Motor neuron (in vitro differentiated cells): ENCODE measurements around the gene SIK3. TPM values are rescaled to one million over a fixed set of nuclear protein-coding genes. Genes with fewer than 3 reads are reported as not detected.
A peak's percentile ranks its signal among the peaks of the same experiment; 100 is the strongest.

Source experiments
- ATAC-seq, 8 experiments: fragments of 200-7000 bp; cut with Tn5 transposase; replicated peaks in 6 of 8; 2 replicates each; pipeline ENCODE4 v1.8.0; 2021; ENCODE audit warnings: mild to moderate bottlenecking in 8 of 8, moderate library complexity in 8 of 8
- H3K27ac ChIP-seq, 2 donors: fragments of 250-450 bp; sonication (Bioruptor Pico); 2 replicates each; pipeline ENCODE4 v1.9.0; 2021; ENCODE audit warnings: antibody characterized with exemption in 2 of 2, mild to moderate bottlenecking in 2 of 2, moderate library complexity in 1 of 2
- H3K4me1 ChIP-seq, 2 donors: fragments of 250-450 bp; sonication (Bioruptor Pico); replicated peaks in 1 of 2; 2 replicates each; pipeline ENCODE4 v1.6.1; 2021; ENCODE audit warnings: antibody characterized with exemption in 2 of 2, mild to moderate bottlenecking in 2 of 2, moderate library complexity in 1 of 2
- H3K4me3 ChIP-seq, 5 donors: fragments of 250-450 bp; sonication (Bioruptor Pico); 2 replicates each; pipeline ENCODE4 v1.9.0; 2021; ENCODE audit warnings: antibody characterized with exemption in 5 of 5, mild to moderate bottlenecking in 5 of 5, moderate library complexity in 4 of 5
- WGBS, 10 experiments: fragments of 450-650 bp; shearing (Covaris generic); methylation state at CpG; one replicate each; pipeline ENCODE4 v1.0.0; 2022; 5-methylcytosine and 5-hydroxymethylcytosine counted together
- in situ Hi-C, 9 experiments: fragments of 400-800 bp; cut with MboI; loops; one replicate each; pipeline ENCODE4 v1.15.0; 2021; ENCODE audit warnings: low sequenced_read_pairs in 9 of 9, low pct_unique_long_range_greater_than_20kb in 2 of 9; ENCODE audit not compliant: unreplicated experiment in 9 of 9
- total RNA-seq, 8 experiments: library from RNA; unstranded; fragments of 300-600 nt; gene quantifications; 2 replicates each; pipeline versions ENCODE4 v1.2.3 to v1.2.4, GENCODE V29; 2022

Gene SIK3
- total RNA-seq, 8 experiments from 2014 or later: 12.7 to 34.3 (median 16.5) TPM

GRCh38 chr11:116874251-116874650 is 224.0 kb downstream of the SIK3 start:
- 67 to 100% (median 100%) methylated on average over 1 to 2 of the region's 2 CpGs; no CpG with 5 or more reads in 2 of the 10 experiments for WGBS, 10 experiments
- in situ Hi-C loops: loop anchor here in 3 of 9 experiments (10.0 kb wide), 1 partner anchor 231 kb away; no protein-coding TSS in a partner anchor
- Histone ChIP-seq H3K27ac (no peak overlapping the region), H3K4me1 (no peaks in the 10 kb centered on the region), H3K4me3 (no peak overlapping the region)
- no peak for ATAC-seq

GRCh38 chr11:116873381-116873780 is 224.8 kb downstream of the SIK3 start:
- Histone ChIP-seq H3K27ac (no peak overlapping the region), H3K4me3 (no peak overlapping the region), H3K4me1 (no peaks in the 10 kb centered on the region)
- WGBS, 10 experiments: 57 to 100% (median 100%) methylated on average over 1 to 3 of the region's 11 CpGs; no CpG with 5 or more reads in 5 of the 10 experiments
- in situ Hi-C loops: loop anchor here in 3 of 9 experiments (10.0 kb wide), 1 partner anchor 231 kb away; no protein-coding TSS in a partner anchor
- no peak for ATAC-seq

- in situ Hi-C loops: loop anchor here in 3 of 9 experiments (10.0 kb wide), 1 partner anchor 234 kb away; no protein-coding TSS in a partner anchor
- Histone ChIP-seq H3K4me1 (no peaks in the 10 kb centered on the region), H3K4me3 (no peak overlapping the region), H3K27ac (no peak overlapping the region)
- peak in 2 of 8 experiments; percentile 99 to 100 for ATAC-seq
- 0 to 100% (median 69%) methylated on average over 1 to 3 of the region's 3 CpGs; no CpG with 5 or more reads in 1 of the 10 experiments for WGBS, 10 experiments
Observed at GRCh38 chr11:116871248-116871647, 227.0 kb downstream of the SIK3 start.

- H3K4me3 ChIP-seq: no peak overlapping the region
- no peak for ATAC-seq
- in situ Hi-C loops: loop anchor here in 3 of 9 experiments (10.0 kb wide), 1 partner anchor 235 kb away; no protein-coding TSS in a partner anchor
- no peak overlapping the region for H3K27ac ChIP-seq
- WGBS, 10 experiments: 67 to 100% (median 100%) methylated on average over 1 to 2 of the region's 3 CpGs; no CpG with 5 or more reads in 4 of the 10 experiments
- no peaks in the 10 kb centered on the region for H3K4me1 ChIP-seq
Observed at GRCh38 chr11:116870054-116870453, 228.2 kb downstream of the SIK3 start.

GRCh38 chr11:116869610-116870009 is 228.6 kb downstream of the SIK3 start:
- in situ Hi-C loops: loop anchor here in 3 of 9 experiments (10.0 kb wide), 1 partner anchor 235 kb away; no protein-coding TSS in a partner anchor
- Histone ChIP-seq H3K4me3 (no peak overlapping the region), H3K27ac (no peak overlapping the region), H3K4me1 (no peaks in the 10 kb centered on the region)
- 81 to 100% (median 100%) methylated on average over 1 to 4 of the region's 4 CpGs; no CpG with 5 or more reads in 1 of the 10 experiments for WGBS, 10 experiments
- peak in 1 of 8 experiments; percentile 46 for ATAC-seq

- Histone ChIP-seq H3K27ac (no peak overlapping the region), H3K4me1 (no peaks in the 10 kb centered on the region), H3K4me3 (no peak overlapping the region)
- in situ Hi-C loops: no loop called here
- WGBS, 10 experiments: 20 to 100% (median 92%) methylated on average over 1 to 3 of the region's 3 CpGs; no CpG with 5 or more reads in 1 of the 10 experiments
- ATAC-seq: no peak
Observed at GRCh38 chr11:116868066-116868465, 230.2 kb downstream of the SIK3 start.

GRCh38 chr11:116867619-116868018 is 230.6 kb downstream of the SIK3 start:
- Histone ChIP-seq H3K4me1 (no peaks in the 10 kb centered on the region), H3K27ac (no peak overlapping the region), H3K4me3 (no peak overlapping the region)
- 98 to 100% (median 99%) methylated on average over 2 to 11 of the region's 11 CpGs; no CpG with 5 or more reads in 4 of the 10 experiments for WGBS, 10 experiments
- in situ Hi-C loops: no loop called here
- no peak for ATAC-seq

- Histone ChIP-seq H3K27ac (no peak overlapping the region), H3K4me3 (no peak overlapping the region), H3K4me1 (no peaks in the 10 kb centered on the region)
- 42 to 100% (median 92%) methylated on average over 1 to 6 of the region's 6 CpGs for WGBS, 10 experiments
- in situ Hi-C loops: no loop called here
- ATAC-seq: no peak
Observed at GRCh38 chr11:116866804-116867455, 231.3 kb downstream of the SIK3 start.

GRCh38 chr11:116865696-116866095 is 232.5 kb downstream of the SIK3 start:
- WGBS, 10 experiments: 0 to 100% (median 80%) methylated on average over 1 of the region's 1 CpG; no CpG with 5 or more reads in 3 of the 10 experiments
- ATAC-seq: no peak
- in situ Hi-C loops: no loop called here
- no peak overlapping the region for H3K27ac ChIP-seq
- H3K4me3 ChIP-seq: no peak overlapping the region
- no peaks in the 10 kb centered on the region for H3K4me1 ChIP-seq

- in situ Hi-C loops: no loop called here
- Histone ChIP-seq H3K4me3 (no peak overlapping the region), H3K27ac (no peak overlapping the region), H3K4me1 (no peaks in the 10 kb centered on the region)
- no peak for ATAC-seq
- 0 to 100% (median 82%) methylated on average over 1 to 5 of the region's 5 CpGs; no CpG with 5 or more reads in 2 of the 10 experiments for WGBS, 10 experiments
Observed at GRCh38 chr11:116864531-116864930, 233.7 kb downstream of the SIK3 start.

- no peak overlapping the region for H3K27ac ChIP-seq
- ATAC-seq: no peak
- WGBS, 10 experiments: 83 to 100% (median 92%) methylated on average over 1 to 2 of the region's 3 CpGs; no CpG with 5 or more reads in 3 of the 10 experiments
- H3K4me3 ChIP-seq: no peak overlapping the region
- in situ Hi-C loops: no loop called here
- no peaks in the 10 kb centered on the region for H3K4me1 ChIP-seq
Observed at GRCh38 chr11:116862951-116863350, 235.3 kb downstream of the SIK3 start.

- Histone ChIP-seq H3K4me3 (no peak overlapping the region), H3K4me1 (no peaks in the 10 kb centered on the region), H3K27ac (no peak overlapping the region)
- in situ Hi-C loops: no loop called here
- WGBS, 10 experiments: 36 to 100% (median 94%) methylated on average over 1 to 3 of the region's 3 CpGs; no CpG with 5 or more reads in 4 of the 10 experiments
- no peak for ATAC-seq
Observed at GRCh38 chr11:116862185-116862584, 236.0 kb downstream of the SIK3 start.

- Histone ChIP-seq H3K4me1 (no peaks in the 10 kb centered on the region), H3K27ac (no peak overlapping the region), H3K4me3 (no peak overlapping the region)
- in situ Hi-C loops: no loop called here
- ATAC-seq: no peak
- 20 to 100% (median 88%) methylated on average over 1 of the region's 1 CpG; no CpG with 5 or more reads in 7 of the 10 experiments for WGBS, 10 experiments
Observed at GRCh38 chr11:116861539-116861938, 236.7 kb downstream of the SIK3 start.
